Sciatic nerve (tissue), 2 donors: Measurements from ENCODE around the gene QRFP. TPM values are rescaled to one million over a fixed set of nuclear protein-coding genes. Genes with fewer than 3 reads are reported as not detected.
"Not testable (repeated sequence)": the region's sequence is repeated elsewhere in the genome, so short reads cannot be mapped to it uniquely, and the experiment has no call there.

Experiments used
- ATAC-seq: fragments of 200-7000 bp; cut with Tn5 transposase; one replicate; pipeline ENCODE4 v1.9.1; 2020; ENCODE audit warnings: mild to moderate bottlenecking, moderate library complexity
- DNase-seq: peaks from one replicate; pipeline ENCODE4 v3.0.0-alpha.2; 2020; ENCODE audit warnings: low spot score
- intact Hi-C: fragments of 100-400 bp; cut with DNase I; formaldehyde crosslinking; loops from one replicate; pipeline ENCODE4 v1.14.2; 2022
- total RNA-seq: library from RNA; stranded (reverse); fragmentation: NEBNext Ultra II Directional; extraction: Animal tissue kit (Norgen Biotek cat#: 25700); gene quantifications from one replicate; pipeline ENCODE4 v1.2.1, GENCODE V29; 2021
- donor health status: DM: no; HTN: no; CAD: no.
- donor health status: DM: no; HTN: no; CAD: no.

Gene QRFP
- total RNA-seq, 1 donor from 2014 or later = not detected

GRCh38 chr9:130921989-130922892, 25.6 kb upstream of the QRFP start:
- intact Hi-C loops = no loop called here
- no peak for DNase-seq
- no peak for ATAC-seq

DNA sequence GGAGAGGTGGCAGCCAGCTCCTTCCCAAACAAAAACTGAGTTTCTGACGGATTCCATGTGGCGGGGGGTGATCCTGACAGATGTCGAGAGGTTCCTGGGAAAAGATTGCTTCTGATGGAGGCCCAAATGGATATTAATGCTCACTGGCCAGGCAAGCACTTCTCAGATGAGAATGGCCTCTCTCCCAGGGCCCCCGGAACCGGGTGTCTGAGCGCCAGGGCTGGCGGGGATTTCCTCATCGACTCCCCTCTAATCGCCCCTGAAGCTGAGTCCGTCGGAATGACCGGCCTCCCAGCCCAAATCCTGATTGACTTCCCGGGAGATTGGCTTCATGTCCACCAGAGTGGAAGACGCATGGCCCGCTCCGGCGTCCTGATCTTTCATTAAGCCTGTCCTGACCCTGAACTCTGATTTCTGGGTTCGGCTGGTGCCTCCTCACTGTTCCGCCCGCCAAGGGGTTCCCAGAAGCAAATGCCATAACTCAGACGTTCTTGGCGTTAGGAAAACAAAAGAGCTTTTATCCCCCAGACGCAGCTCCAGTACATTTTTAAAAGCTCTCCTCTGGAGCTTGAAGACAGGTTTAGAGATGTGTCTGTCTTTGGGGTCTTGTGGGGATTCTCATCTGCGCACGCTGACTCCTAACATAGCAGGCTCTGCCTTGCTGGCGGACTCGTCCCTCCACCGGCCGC, 24.8 kb upstream of the QRFP start:
- intact Hi-C loops = no loop called here
- no peak for ATAC-seq
- DNase-seq = no peak

GRCh38 chr9:130920762-130921299, 24.2 kb upstream of the QRFP start:
- intact Hi-C loops = no loop called here
- no peak for DNase-seq
- no peak for ATAC-seq

DNA sequence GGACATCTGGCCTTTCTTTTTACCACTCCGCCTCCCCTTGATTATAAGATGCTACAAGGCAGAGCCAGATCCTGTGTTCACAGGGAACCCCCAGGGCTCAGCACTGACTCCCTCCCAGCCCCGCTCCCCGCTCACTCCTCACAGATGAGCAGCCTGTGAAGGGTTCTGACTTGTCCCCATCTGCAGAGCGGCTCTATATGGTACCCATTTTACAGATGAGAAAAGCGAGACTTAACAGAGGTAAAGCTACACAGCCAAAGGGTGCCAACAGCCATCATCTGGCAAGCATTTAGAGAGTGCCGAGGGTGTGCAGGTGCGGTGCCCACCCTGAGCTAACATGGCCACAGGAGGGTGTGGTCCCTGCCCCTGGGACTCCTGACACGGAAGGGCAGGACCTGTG, 23.6 kb upstream of the QRFP start:
- DNase-seq (no peak), ATAC-seq (no peak)
- intact Hi-C loops = no loop called here

DNA sequence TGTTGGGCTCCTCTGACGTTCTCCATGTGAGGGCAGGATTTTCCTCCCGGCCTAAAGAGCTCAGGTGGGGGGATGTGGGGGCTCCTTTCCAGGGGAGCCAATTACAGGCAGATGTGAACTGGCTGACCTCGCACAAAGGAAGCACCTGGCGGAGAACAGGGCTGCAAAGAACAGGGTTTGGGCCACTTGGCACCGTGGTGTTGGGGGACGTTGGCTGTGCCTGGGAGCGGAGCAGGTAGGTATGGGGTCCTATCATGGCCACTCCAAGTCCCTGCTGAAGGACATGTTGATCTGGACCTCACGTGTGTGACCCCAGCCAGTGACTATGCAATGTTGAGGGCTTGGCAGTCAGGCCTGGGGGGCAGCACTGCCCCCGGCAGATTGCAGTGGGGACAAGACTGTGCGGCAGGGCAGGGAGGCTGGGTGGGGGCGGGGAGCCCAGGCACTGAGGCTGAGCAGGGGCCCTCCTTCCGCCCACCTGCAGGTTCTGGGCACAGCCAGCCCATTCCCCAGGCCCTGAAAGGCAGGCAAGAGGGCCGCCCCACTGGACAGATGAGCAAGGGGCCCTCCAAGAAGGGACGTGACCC, 23.0 kb upstream of the QRFP start:
- intact Hi-C loops = no loop called here
- no peak for ATAC-seq
- DNase-seq = no peak

- intact Hi-C loops = no loop called here
- no peak for DNase-seq
- ATAC-seq = no peak
These were observed 22.4 kb upstream of the QRFP start for GRCh38 chr9:130918826-130919558.

- DNase-seq = no peak
These were observed 21.7 kb upstream of the QRFP start for GRCh38 chr9:130918101-130918825.

DNA sequence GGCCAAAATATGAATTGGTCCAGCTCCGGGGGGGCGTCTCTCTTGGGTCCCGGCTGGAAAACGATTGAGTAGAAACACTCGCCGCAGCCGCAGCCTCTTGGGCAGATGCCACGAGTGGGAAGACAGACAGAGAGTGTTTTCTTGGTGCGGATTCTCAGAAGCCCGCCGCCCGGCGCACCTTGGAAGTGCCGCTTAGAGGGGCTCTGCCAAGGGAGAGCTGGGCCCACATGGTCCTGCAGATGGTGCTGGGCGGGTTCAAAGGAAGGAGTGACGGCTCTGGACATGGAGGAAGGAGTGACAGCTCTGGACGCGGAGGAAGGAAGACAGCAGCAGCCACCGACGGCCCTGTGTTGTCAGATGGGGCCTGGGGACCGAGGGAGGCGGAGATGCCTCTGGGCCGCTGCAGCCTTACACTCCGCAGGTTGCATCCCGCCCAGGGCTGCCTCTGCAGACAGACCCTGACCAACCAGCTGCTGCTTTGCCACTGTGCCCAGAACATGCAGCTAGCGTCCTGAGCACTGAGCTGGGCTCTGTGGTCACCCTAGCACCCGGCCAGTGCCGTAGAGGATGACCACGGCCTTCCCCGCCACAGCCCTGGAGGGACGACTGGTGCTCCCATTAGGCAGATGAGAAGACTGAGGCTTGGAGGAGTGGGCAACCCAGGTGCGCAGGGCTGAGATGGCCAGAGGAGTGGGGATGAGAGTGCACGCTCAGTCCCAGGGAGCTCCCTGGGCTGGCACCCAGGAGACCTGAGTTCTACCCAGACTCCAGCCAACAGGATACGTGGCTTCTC, 20.8 kb upstream of the QRFP start:
- intact Hi-C loops = no loop called here
- no peak for DNase-seq
- ATAC-seq = no peak

More at GRCh38 chr9:130918101-130918825, 21.7 kb upstream of the QRFP start:
- ATAC-seq = no peak
- intact Hi-C loops = no loop called here

- ATAC-seq (no peak), DNase-seq (no peak)
- intact Hi-C loops = no loop called here
These were observed 18.5 kb upstream of the QRFP start for GRCh38 chr9:130915096-130915447.

- DNase-seq (no peak), ATAC-seq (no peak)
- intact Hi-C loops = no loop called here
These were observed 17.9 kb upstream of the QRFP start for GRCh38 chr9:130914417-130915095.

DNA sequence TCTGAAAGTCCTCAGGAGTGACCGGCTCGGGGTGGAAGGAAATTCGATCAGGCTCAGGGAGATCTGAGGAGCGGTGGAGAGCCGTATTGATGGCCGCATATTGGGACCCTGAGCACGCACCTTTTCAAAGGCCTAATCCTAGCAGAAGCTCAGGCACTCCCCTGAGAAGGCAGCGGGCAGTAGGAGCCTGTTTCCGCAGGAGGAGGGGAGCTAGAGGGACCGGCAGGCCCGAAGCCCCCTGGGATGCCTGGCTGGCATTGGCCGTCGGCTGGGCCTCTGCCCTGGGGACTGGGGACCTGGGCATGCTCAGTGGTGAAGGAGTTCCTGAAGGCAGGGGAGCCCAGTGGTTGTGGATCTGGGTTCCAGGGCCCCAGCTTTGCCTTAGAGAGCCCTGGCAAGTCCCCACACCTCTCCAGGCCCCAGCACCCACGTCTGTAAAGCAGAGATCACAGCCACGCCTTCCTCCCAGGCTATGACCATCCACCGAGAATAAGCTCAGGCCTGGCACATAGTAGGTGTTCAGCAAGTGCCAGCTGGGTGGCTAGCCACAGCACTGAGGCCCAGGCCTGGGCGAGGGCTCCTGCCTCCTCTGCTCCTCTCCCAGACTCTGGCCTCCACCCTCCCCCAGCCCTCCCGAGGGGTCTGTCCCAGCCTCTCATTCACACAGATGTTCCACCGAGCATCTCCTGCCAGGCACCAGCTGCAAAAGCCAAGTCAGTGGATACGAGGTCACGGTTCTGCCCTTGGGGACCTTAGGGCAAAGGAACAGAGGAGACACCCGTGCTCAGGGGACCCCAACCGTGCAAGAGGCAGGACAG, 17.2 kb upstream of the QRFP start:
- intact Hi-C loops = no loop called here
- ATAC-seq = no peak

DNA sequence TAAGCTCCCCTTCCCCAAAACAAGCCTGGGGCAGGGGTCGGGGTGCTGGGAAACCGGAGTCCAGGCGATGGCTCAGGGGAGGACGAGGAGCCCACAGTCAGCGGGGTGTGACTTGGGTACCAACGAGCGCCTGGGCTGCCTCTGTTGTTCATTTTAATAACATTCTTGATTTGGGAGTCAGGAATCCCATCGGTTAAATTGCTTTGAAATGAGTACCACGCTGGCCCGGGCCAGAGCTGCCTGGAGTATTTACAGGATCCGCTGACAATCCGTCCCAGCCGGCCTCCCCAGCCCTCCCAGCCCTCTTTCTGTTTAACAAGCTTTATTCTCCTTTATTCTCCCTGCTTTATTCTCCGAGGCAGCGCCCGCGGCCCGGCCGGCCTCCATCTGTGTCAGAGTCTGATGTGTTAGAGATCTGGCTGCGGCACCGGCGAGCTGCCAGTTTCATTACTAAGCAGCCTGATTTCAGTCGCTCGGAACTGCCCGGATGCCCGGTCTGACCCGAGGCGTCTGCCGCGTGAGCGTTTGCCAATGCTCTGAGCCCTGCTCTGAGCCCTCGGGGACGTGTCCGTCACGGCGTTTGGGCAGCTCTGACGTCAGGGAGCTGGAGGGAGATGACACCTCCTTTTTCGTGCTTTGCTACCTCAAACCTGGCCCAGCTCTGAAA, 16.5 kb upstream of the QRFP start:
- intact Hi-C loops = no loop called here
- DNase-seq (no peak), ATAC-seq (peak; percentile 64)

More for the DNA sequence above, 17.2 kb upstream of the QRFP start:
- DNase-seq = no peak

DNA sequence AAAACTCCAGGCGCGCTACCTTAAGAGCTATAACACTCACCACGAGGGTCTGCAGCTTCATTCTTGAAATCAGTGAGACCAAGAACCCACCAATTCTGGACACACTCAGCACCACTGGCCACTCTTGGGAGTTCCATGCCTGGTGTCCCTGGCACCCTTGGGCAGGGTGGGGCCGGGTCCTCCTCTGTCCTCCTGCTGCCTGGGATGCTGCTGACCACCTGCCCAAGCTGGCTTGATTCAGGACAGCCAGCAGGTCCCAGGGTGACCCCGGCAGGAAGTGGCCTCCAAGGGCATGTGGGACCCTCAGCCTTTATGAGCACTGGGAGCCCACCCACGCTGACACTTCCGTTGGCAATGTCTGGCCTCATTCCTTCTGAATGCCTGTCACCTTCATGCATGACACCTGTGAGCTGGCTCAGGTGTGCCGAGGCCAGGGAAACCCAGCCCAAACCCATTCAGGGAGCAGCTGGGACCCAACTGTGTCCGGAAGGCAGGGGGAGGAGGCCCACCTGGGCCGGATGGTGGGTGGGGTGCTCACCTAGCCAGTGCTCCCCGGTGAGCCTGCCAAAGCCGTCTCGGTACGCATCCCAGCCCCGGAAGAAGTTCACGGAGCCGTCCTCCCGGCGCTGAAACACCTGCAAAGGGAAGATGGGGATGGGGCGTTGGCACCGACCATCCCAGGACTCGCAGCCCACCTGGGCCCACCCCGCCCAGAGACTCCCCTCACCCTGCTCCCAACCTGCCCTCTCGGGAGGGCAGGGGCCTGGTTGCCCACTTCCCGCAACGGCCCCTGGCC, 14.8 kb upstream of the QRFP start:
- intact Hi-C loops = no loop called here
- DNase-seq (no peak), ATAC-seq (no peak)

DNA sequence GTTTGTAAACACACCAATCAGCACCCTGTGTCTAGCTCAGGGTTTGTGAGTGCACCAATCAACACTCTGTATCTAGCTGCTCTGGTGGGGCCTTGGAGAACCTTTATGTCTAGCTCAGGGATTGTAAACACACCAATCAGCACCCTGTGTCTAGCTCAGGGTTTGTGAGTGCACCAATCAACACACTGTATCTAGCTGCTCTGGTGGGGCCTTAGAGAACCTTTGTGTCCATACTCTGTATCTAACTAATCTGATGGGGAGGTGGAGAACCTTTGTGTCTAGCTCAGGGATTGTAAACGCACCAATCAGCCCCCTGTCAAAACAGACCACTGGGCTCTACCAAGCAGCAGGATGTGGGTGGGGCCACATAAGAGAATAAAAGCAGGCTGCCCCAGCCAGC, 14.1 kb upstream of the QRFP start:
- intact Hi-C loops, ATAC-seq: not testable (repeated sequence)

DNA sequence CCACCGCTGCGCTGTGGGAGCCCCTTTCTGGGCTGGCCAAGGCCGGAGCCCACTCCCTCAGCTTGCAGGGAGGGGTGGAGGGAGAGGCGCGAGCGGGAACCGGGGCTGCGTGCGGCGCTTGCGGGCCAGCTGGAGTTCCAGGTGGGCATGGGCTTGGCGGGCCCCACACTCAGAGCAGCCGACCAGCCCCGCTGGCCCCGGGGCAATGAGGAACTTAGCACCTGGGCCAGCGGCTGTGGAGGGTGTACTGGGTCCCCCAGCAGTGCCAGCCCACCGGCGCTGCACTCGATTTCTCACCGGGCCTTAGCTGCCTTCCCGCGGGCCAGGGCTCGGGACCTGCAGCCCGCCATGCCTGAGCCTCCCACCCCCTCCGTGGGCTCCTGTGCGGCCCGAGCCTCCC, 13.4 kb upstream of the QRFP start:
- DNase-seq, intact Hi-C loops, ATAC-seq: not testable (repeated sequence)

More for the DNA sequence above, 14.1 kb upstream of the QRFP start:
- not testable (repeated sequence) for DNase-seq
